PFSK-1 (cell line): Measurements from ENCODE around the gene ANKS1A.

Experiments used
- FOXP2 ChIP-seq: optimal IDR thresholded peaks from 2 replicates; pipeline ENCODE3; 2011; ENCODE audit warnings: borderline replicate concordance, control low read depth, inconsistent platforms; ENCODE audit not compliant: insufficient read depth; ENCODE audit errors: extremely low read length, extremely low read depth
- POLR2AphosphoS5 ChIP-seq: IDR thresholded peaks from 2 replicates; pipeline ENCODE4 v1.6.1; 2012; ENCODE audit warnings: low read depth, mild to moderate bottlenecking, control low read depth, low read length, moderate library complexity
- SIN3A ChIP-seq: IDR thresholded peaks from 2 replicates; pipeline ENCODE4 v1.6.1; 2012; ENCODE audit warnings: mild to moderate bottlenecking, low read length, moderate library complexity, borderline replicate concordance; ENCODE audit not compliant: insufficient read depth
- TAF1 ChIP-seq: IDR thresholded peaks from 2 replicates; pipeline ENCODE4 v1.6.1; 2012; ENCODE audit warnings: low read length, control low read depth, borderline replicate concordance; ENCODE audit not compliant: insufficient read depth
- TF ChIP-seq, protein P1 (sequence below), 2 experiments: IDR thresholded peaks; 2 replicates each; pipeline versions ENCODE4 v1.6.1 to v1.8.0; 2011 to 2012; ENCODE audit warnings: low read depth in 2 of 2, low read length in 2 of 2, control low read depth in 1 of 2, inconsistent platforms in 1 of 2, mild to moderate bottlenecking in 1 of 2, moderate library complexity in 1 of 2; ENCODE audit not compliant: insufficient read depth in 1 of 2

The ANKS1A gene

DNA sequence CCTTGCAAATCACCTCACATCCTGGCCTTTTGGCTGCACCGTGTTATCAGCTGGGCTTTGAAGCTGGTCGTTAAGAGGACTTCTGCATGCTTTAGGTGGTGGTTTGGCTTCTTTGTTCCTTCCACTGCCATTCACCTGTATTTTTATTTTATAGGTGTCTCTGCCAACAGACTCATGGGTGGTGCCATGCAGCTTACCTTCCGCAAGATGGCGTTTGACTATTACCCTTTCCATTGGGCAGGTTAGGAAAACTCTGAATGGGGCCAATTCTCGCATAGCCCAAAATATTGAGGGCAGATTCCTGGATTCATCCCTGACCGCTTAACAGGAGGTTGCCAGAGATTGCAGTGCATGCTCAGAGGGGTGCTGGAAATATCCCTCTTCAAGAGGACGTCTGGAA is 33.6 kb upstream of the ANKS1A start:
- TF ChIP-seq POLR2AphosphoS5, result no peak
- TF ChIP-seq SIN3A, result no peak
- TF ChIP-seq TAF1, result no peak
- TF ChIP-seq, protein P1, sequence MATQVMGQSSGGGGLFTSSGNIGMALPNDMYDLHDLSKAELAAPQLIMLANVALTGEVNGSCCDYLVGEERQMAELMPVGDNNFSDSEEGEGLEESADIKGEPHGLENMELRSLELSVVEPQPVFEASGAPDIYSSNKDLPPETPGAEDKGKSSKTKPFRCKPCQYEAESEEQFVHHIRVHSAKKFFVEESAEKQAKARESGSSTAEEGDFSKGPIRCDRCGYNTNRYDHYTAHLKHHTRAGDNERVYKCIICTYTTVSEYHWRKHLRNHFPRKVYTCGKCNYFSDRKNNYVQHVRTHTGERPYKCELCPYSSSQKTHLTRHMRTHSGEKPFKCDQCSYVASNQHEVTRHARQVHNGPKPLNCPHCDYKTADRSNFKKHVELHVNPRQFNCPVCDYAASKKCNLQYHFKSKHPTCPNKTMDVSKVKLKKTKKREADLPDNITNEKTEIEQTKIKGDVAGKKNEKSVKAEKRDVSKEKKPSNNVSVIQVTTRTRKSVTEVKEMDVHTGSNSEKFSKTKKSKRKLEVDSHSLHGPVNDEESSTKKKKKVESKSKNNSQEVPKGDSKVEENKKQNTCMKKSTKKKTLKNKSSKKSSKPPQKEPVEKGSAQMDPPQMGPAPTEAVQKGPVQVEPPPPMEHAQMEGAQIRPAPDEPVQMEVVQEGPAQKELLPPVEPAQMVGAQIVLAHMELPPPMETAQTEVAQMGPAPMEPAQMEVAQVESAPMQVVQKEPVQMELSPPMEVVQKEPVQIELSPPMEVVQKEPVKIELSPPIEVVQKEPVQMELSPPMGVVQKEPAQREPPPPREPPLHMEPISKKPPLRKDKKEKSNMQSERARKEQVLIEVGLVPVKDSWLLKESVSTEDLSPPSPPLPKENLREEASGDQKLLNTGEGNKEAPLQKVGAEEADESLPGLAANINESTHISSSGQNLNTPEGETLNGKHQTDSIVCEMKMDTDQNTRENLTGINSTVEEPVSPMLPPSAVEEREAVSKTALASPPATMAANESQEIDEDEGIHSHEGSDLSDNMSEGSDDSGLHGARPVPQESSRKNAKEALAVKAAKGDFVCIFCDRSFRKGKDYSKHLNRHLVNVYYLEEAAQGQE (IDR thresholded peaks at IDR 0.05; ENCODE audit: insufficient read depth in 1 of 2, low read depth in 2 of 2, low read length in 2 of 2), result no peak
- TF ChIP-seq FOXP2, result no peak

DNA sequence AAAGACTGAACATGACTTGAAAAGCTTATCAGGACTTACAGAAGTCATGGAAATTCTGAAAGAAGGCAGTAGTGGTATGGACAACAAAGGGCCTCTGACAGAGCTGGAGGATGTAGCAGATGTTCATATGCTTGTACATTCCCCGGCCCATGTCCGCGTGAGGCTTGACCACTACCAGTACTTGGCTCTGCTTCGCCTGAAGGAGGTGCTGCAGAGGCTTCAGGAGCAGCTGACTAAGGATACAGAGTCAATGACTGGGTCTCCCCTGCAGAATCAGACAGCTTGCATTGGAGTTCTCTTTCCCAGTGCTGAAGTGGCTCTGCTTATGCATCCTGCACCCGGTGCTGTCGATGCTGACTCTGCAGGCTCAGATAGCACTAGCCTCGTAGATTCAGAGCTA is 30.4 kb upstream of the ANKS1A start:
- TF ChIP-seq SIN3A (no peak), POLR2AphosphoS5 (no peak), TAF1 (no peak), FOXP2 (no peak)
- TF ChIP-seq, protein P1 (IDR thresholded peaks at IDR 0.05; ENCODE audit: insufficient read depth in 1 of 2, low read depth in 2 of 2, low read length in 2 of 2), result no peak

DNA sequence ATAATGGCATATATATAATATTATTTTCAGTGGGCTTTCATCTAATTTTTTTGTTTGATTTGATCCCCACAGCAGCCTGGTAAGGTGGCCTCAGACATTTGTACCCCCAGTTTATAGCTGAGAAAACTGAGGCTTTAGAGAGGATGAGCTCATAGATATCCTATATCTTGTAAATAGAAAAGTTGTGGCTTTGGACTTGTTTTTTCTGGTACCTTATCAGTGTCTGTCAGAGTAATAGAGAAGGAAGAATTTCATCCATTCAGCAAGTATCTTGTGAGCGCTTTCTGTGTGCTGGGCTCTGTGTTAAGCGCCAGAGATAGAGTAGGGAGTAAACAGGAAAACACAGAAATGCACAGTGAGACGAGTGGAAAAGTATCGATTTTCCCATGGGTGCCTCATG is 29.1 kb upstream of the ANKS1A start:
- no peak for TF ChIP-seq SIN3A
- TF ChIP-seq, protein P1 (IDR thresholded peaks at IDR 0.05; ENCODE audit: insufficient read depth in 1 of 2, low read depth in 2 of 2, low read length in 2 of 2), result no peak
- TF ChIP-seq POLR2AphosphoS5, result no peak
- no peak for TF ChIP-seq TAF1
- TF ChIP-seq FOXP2, result no peak

DNA sequence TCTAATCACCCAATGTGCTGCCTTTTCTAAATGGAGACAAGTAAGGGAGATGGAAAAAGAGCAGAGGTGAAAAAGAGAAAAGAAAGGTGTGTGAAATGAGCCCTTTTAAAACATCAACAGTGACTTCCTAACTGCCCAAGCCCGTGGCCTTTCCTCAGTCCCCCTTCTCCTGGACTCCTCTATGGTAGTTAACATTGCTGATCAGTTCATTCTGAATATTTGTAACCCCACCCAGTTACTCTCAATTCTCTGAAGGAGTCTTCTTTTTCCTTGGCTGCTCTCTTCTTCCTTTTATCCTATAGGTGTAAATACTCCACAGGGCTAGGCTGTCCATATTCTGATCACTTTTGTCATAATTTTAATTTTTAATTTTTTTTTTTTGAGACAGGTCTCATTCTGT is 28.3 kb upstream of the ANKS1A start:
- TF ChIP-seq, protein P1 (IDR thresholded peaks at IDR 0.05; ENCODE audit: insufficient read depth in 1 of 2, low read depth in 2 of 2, low read length in 2 of 2), result no peak
- TF ChIP-seq FOXP2 (no peak), SIN3A (no peak), TAF1 (no peak), POLR2AphosphoS5 (no peak)

GRCh38 chr6:34864007-34864406 is 25.0 kb upstream of the ANKS1A start:
- TF ChIP-seq SIN3A, result no peak
- TF ChIP-seq TAF1, result no peak
- TF ChIP-seq, protein P1 (IDR thresholded peaks at IDR 0.05; ENCODE audit: insufficient read depth in 1 of 2, low read depth in 2 of 2, low read length in 2 of 2), result no peak
- TF ChIP-seq POLR2AphosphoS5, result no peak
